Measurements from ENCODE around the gene STAG3. TPM values are rescaled to one million over a fixed set of nuclear protein-coding genes. Genes with fewer than 3 reads are reported as not detected.

Gene STAG3
- total and polyA plus RNA-seq, 7 experiments from 2014 or later: 2.4 to 24.6 (median 9.0) TPM

DNA sequence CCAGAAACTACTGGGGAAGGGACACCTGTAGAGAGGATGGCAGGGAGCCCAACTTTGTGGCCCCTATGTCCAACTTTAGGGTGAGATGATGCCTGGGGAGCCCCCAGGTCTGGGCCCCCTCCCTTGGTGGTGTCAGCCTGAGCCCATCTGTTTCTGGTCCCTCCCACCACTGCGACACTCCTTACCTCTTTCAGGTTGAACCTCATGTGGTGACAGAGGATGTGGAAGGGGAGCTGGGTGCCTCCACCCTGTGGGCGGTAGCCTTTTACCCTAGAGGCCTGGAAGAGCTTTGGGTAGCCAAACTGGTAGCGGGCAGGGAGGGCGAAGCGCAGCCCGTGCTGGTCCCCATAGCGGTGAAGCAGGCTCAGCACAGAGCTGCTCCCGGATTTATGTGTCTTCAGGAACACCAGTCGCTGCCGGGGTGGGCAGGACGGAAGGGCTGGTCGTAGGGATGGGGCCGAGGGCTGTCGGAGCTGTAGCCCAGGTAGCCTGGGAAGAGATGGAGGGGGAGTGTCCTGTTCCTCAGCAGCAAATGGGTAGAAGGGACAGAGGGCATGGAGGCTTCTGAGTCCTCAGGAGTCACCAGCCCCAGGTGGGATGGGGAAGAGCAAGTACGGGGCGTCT, 11.3 kb upstream of the STAG3 start:
- Mint-ChIP-seq H3K36me3 (peaks cover 0 to 3% (median 0%) of the 10 kb centered on the region in 5 donors), H3K27me3 (peaks cover 0 to 27% (median 5%) of the 10 kb centered on the region in 5 donors), H3K27ac (peak overlapping the region; percentile 87 to 99 (median 96)), H3K4me3 (peak overlapping the region; percentile 86 to 95 (median 92)), H3K4me1 (peaks cover 54 to 94% (median 83%) of the 10 kb centered on the region in 7 donors), H3K9me3 (no peaks in the 10 kb centered on the region)
- peak overlapping the region; percentile 69 for H3K4me3 ChIP-seq (ENCODE audit: low read length)
- H3K36me3 ChIP-seq (ENCODE audit: control insufficient read depth in 2 of 3, insufficient read depth in 3 of 3, low read length in 3 of 3): no peaks in the 10 kb centered on the region
- intact Hi-C loops (cut with micrococcal nuclease): loop anchor here (1.0 to 5.0 kb wide), 3 partner anchors 8 to 34 kb away; partner anchors contain the start of gene TRAPPC14 (in 2 of the 2)
- DNase-seq (peak in 7 of 9 donors; percentile 56 to 71 (median 61)), ATAC-seq (peak; percentile 75)
- H3K4me1 ChIP-seq (ENCODE audit: control insufficient read depth in 2 of 2, insufficient read depth in 2 of 2, low read length in 2 of 2): peaks cover 30 to 78% of the 10 kb centered on the region in 2 donors
- no peaks in the 10 kb centered on the region for H3K27me3 ChIP-seq (ENCODE audit: control insufficient read depth in 2 of 2, insufficient read depth in 2 of 2, low read length in 2 of 2)
- CTCF ChIA-PET: interaction anchor here (0.9 to 4.2 kb wide), 10 partner anchors 9 to 51 kb away, joined by 3 to 18 read pairs (median 5); partner anchors contain the start of genes GPC2, STAG3 and TRAPPC14
- peak overlapping the region; percentile 81 for H3K27ac ChIP-seq (ENCODE audit: low read depth, low read length)
- H3K9me3 ChIP-seq (ENCODE audit: control insufficient read depth in 2 of 3, low read length in 3 of 3): no peaks in the 10 kb centered on the region
- POLR2A ChIA-PET: interaction anchor here (0.8 to 23.1 kb wide), 15 partner anchors 14 to 54 kb away, joined by 3 to 383 read pairs (median 5); partner anchors contain the start of genes GPC2, LAMTOR4, PVRIG and STAG3

GRCh38 chr7:100166970-100167911, 10.5 kb upstream of the STAG3 start:
- H3K4me1 ChIP-seq (ENCODE audit: control insufficient read depth in 2 of 2, insufficient read depth in 2 of 2, low read length in 2 of 2): peaks cover 30 to 82% of the 10 kb centered on the region in 2 donors
- no peaks in the 10 kb centered on the region for H3K9me3 ChIP-seq (ENCODE audit: control insufficient read depth in 2 of 3, low read length in 3 of 3)
- Mint-ChIP-seq H3K27ac (peak overlapping the region; percentile 87 to 99 (median 96)), H3K4me3 (peak overlapping the region; percentile 86 to 95 (median 92)), H3K36me3 (peaks cover 0 to 4% (median 0%) of the 10 kb centered on the region in 5 donors), H3K27me3 (peaks cover 0 to 27% (median 5%) of the 10 kb centered on the region in 5 donors), H3K9me3 (no peaks in the 10 kb centered on the region), H3K4me1 (peaks cover 54 to 93% (median 82%) of the 10 kb centered on the region in 7 donors)
- peak overlapping the region; percentile 69 for H3K4me3 ChIP-seq (ENCODE audit: low read length)
- no peak for ATAC-seq
- ChIA-PET POLR2A (interaction anchor here (0.9 to 23.1 kb wide), 15 partner anchors 13 to 53 kb away, joined by 3 to 383 read pairs (median 5); partner anchors contain the start of genes GPC2, LAMTOR4, MBLAC1 and PVRIG), CTCF (interaction anchor here (0.6 to 4.2 kb wide), 15 partner anchors 9 to 485 kb away, joined by 3 to 18 read pairs (median 5); partner anchors contain the start of genes GPC2, STAG3 and TRAPPC14)
- no peaks in the 10 kb centered on the region for H3K27me3 ChIP-seq (ENCODE audit: control insufficient read depth in 2 of 2, insufficient read depth in 2 of 2, low read length in 2 of 2)
- DNase-seq: no peak
- no peaks in the 10 kb centered on the region for H3K36me3 ChIP-seq (ENCODE audit: control insufficient read depth in 2 of 3, insufficient read depth in 3 of 3, low read length in 3 of 3)
- intact Hi-C loops (cut with micrococcal nuclease): loop anchor here (1.0 to 5.0 kb wide), 3 partner anchors 9 to 35 kb away; partner anchors contain the start of gene TRAPPC14 (in 2 of the 2)
- H3K27ac ChIP-seq (ENCODE audit: low read depth, low read length): peak overlapping the region; percentile 81

DNA sequence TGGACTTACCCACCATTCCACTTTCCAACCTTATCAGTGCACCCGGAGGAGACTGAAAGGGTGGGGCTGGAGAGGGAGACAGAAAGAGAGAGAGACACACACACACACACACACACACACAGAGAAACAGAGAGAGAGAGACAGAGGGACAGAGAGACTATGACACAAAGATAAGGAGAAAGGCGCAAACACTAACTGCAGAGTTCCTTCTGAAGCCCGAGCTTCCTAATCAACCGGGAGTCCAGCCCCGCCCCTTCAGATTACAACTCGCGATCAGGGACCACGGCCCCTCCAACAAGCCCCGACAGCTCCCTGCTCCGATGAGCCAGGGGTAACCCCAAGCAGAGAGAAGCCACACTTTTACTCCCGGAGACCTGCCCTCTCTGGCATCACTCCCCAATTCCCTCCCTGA, 9.8 kb upstream of the STAG3 start:
- Histone ChIP-seq H3K4me1 (ENCODE audit: control insufficient read depth in 2 of 2, insufficient read depth in 2 of 2, low read length in 2 of 2) (peaks cover 28 to 78% of the 10 kb centered on the region in 2 donors), H3K36me3 (ENCODE audit: control insufficient read depth in 2 of 3, insufficient read depth in 3 of 3, low read length in 3 of 3) (no peaks in the 10 kb centered on the region), H3K4me3 (ENCODE audit: low read length) (peak overlapping the region; percentile 69), H3K9me3 (ENCODE audit: control insufficient read depth in 2 of 3, low read length in 3 of 3) (no peaks in the 10 kb centered on the region), H3K27me3 (ENCODE audit: control insufficient read depth in 2 of 2, insufficient read depth in 2 of 2, low read length in 2 of 2) (no peaks in the 10 kb centered on the region), H3K27ac (ENCODE audit: low read depth, low read length) (peak overlapping the region; percentile 81)
- no peaks in the 10 kb centered on the region for H3K9me3 Mint-ChIP-seq
- peaks cover 0 to 27% (median 5%) of the 10 kb centered on the region in 5 donors for H3K27me3 Mint-ChIP-seq
- ATAC-seq (no peak), DNase-seq (peak in 2 of 9 donors; percentile 32 to 36)
- H3K4me1 Mint-ChIP-seq: peaks cover 49 to 87% (median 77%) of the 10 kb centered on the region in 7 donors
- intact Hi-C loops (cut with micrococcal nuclease): loop anchor here (1.0 to 5.0 kb wide), 6 partner anchors 9 to 67 kb away; partner anchors contain the start of genes LAMTOR4 (in 2 of the 2), AP4M1 (in 1 of the 2), GPC2 (in 1 of the 2) and MCM7 (in 1 of the 2)
- H3K36me3 Mint-ChIP-seq: peaks cover 0 to 4% (median 0%) of the 10 kb centered on the region in 5 donors
- H3K4me3 Mint-ChIP-seq: peak overlapping the region; percentile 86 to 95 (median 92)
- H3K27ac Mint-ChIP-seq: peak overlapping the region; percentile 81 to 99 (median 96)
- CTCF ChIA-PET: interaction anchor here (0.6 to 2.9 kb wide), 10 partner anchors 10 to 53 kb away, joined by 3 to 16 read pairs (median 4); partner anchors contain the start of gene TRAPPC14
- POLR2A ChIA-PET: interaction anchor here (0.9 to 23.1 kb wide), 11 partner anchors 13 to 53 kb away, joined by 3 to 383 read pairs (median 7); partner anchors contain the start of genes GPC2, LAMTOR4, MBLAC1 and PVRIG

DNA sequence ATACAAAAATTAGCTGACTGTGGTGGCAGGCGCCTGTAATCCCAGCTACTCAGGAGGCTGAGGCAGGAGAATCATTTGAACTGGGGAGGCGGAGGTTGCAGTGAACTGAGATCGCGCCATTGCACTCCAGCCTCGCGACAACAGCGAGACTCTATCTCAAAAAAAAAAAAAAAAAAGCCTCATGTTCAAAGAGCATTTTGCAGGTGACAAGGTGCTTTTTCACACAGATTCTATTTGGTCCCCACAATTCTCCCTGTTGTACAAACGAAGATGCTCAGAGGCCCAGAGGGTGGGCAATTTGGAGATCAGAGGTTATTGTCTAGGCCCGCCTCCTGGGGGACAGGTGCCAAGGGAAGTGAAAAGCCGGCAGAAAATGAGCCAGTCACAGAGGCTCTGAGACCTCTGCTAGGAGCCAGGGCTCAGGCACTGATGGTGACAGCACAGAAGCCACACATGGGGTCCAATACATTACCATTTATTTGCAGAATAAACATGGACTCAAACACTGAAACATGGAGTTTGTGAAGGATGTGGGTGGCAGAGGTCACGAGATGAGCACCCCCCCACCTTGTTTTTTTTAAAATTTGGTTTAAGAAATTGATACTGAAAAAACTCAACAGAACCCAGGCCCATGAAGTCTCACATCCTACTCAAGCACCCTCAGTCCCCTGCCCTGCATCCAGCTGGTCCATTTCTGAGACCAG, 8.4 kb upstream of the STAG3 start:
- intact Hi-C loops (cut with micrococcal nuclease): loop anchor here (1.0 to 5.0 kb wide), 5 partner anchors 8 to 68 kb away; partner anchors contain the start of genes LAMTOR4 (in 2 of the 2), AP4M1 (in 1 of the 2), GPC2 (in 1 of the 2) and MCM7 (in 1 of the 2)
- peak overlapping the region; percentile 86 to 95 (median 92) for H3K4me3 Mint-ChIP-seq
- H3K9me3 ChIP-seq (ENCODE audit: control insufficient read depth in 2 of 3, low read length in 3 of 3): no peaks in the 10 kb centered on the region
- H3K36me3 ChIP-seq (ENCODE audit: control insufficient read depth in 2 of 3, insufficient read depth in 3 of 3, low read length in 3 of 3): peaks cover 0 to 7% (median 0%) of the 10 kb centered on the region in 3 experiments
- peak overlapping the region; percentile 69 for H3K4me3 ChIP-seq (ENCODE audit: low read length)
- ChIA-PET CTCF (interaction anchor here (0.6 to 1.1 kb wide), 4 partner anchors 15 to 48 kb away, joined by 3 to 5 read pairs (median 4); no protein-coding TSS in a partner anchor), POLR2A (interaction anchor here (0.8 to 23.1 kb wide), 7 partner anchors 11 to 45 kb away, joined by 4 to 383 read pairs (median 6); partner anchors contain the start of genes GPC2, LAMTOR4, STAG3 and TRAPPC14)
- peak; percentile 49 for ATAC-seq
- peaks cover 24 to 64% of the 10 kb centered on the region in 2 donors for H3K4me1 ChIP-seq (ENCODE audit: control insufficient read depth in 2 of 2, insufficient read depth in 2 of 2, low read length in 2 of 2)
- no peaks in the 10 kb centered on the region for H3K27me3 ChIP-seq (ENCODE audit: control insufficient read depth in 2 of 2, insufficient read depth in 2 of 2, low read length in 2 of 2)
- no peaks in the 10 kb centered on the region for H3K9me3 Mint-ChIP-seq
- peak in 7 of 9 donors; percentile 37 to 67 (median 53) for DNase-seq
- peaks cover 0 to 8% (median 0%) of the 10 kb centered on the region in 5 donors for H3K36me3 Mint-ChIP-seq
- peak overlapping the region; percentile 81 to 99 (median 96) for H3K27ac Mint-ChIP-seq
- H3K4me1 Mint-ChIP-seq: peaks cover 46 to 81% (median 70%) of the 10 kb centered on the region in 7 donors
- H3K27ac ChIP-seq (ENCODE audit: low read depth, low read length): peak overlapping the region; percentile 81
- peaks cover 0 to 27% (median 5%) of the 10 kb centered on the region in 5 donors for H3K27me3 Mint-ChIP-seq

- intact Hi-C loops (cut with micrococcal nuclease): no loop called here
- Mint-ChIP-seq H3K27me3 (peaks cover 0 to 27% (median 5%) of the 10 kb centered on the region in 5 donors), H3K4me3 (peak overlapping the region; percentile 65 to 95 (median 90)), H3K9me3 (no peaks in the 10 kb centered on the region), H3K4me1 (peaks cover 55 to 79% (median 68%) of the 10 kb centered on the region in 7 donors), H3K27ac (peak overlapping the region; percentile 54 to 99 (median 97)), H3K36me3 (peaks cover 0 to 8% (median 0%) of the 10 kb centered on the region in 5 donors)
- CTCF ChIA-PET: interaction anchor here (0.6 to 1.1 kb wide), 2 partner anchors 10 to 48 kb away, joined by 3 to 6 read pairs; no protein-coding TSS in a partner anchor
- Histone ChIP-seq H3K4me1 (ENCODE audit: control insufficient read depth in 2 of 2, insufficient read depth in 2 of 2, low read length in 2 of 2) (peaks cover 24 to 61% of the 10 kb centered on the region in 2 donors), H3K36me3 (ENCODE audit: control insufficient read depth in 2 of 3, insufficient read depth in 3 of 3, low read length in 3 of 3) (peaks cover 0 to 10% (median 0%) of the 10 kb centered on the region in 3 experiments), H3K27ac (ENCODE audit: low read depth, low read length) (peak overlapping the region; percentile 81), H3K9me3 (ENCODE audit: control insufficient read depth in 2 of 3, low read length in 3 of 3) (no peaks in the 10 kb centered on the region), H3K27me3 (ENCODE audit: control insufficient read depth in 2 of 2, insufficient read depth in 2 of 2, low read length in 2 of 2) (no peaks in the 10 kb centered on the region), H3K4me3 (ENCODE audit: low read length) (peak overlapping the region; percentile 56)
- DNase-seq: no peak
- POLR2A ChIA-PET: interaction anchor here (1.4 to 23.1 kb wide), 6 partner anchors 8 to 46 kb away, joined by 4 to 383 read pairs (median 170); partner anchors contain the start of genes GAL3ST4, GPC2, LAMTOR4 and STAG3
- ATAC-seq: no peak
Observed at GRCh38 chr7:100170101-100170897, 7.4 kb upstream of the STAG3 start.
